Measurements from ENCODE around the gene RDH11.

- TF ChIP-seq, protein P1, sequence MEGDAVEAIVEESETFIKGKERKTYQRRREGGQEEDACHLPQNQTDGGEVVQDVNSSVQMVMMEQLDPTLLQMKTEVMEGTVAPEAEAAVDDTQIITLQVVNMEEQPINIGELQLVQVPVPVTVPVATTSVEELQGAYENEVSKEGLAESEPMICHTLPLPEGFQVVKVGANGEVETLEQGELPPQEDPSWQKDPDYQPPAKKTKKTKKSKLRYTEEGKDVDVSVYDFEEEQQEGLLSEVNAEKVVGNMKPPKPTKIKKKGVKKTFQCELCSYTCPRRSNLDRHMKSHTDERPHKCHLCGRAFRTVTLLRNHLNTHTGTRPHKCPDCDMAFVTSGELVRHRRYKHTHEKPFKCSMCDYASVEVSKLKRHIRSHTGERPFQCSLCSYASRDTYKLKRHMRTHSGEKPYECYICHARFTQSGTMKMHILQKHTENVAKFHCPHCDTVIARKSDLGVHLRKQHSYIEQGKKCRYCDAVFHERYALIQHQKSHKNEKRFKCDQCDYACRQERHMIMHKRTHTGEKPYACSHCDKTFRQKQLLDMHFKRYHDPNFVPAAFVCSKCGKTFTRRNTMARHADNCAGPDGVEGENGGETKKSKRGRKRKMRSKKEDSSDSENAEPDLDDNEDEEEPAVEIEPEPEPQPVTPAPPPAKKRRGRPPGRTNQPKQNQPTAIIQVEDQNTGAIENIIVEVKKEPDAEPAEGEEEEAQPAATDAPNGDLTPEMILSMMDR (optimal IDR thresholded peaks at IDR 0.05 in 1 of 3, IDR thresholded peaks at IDR 0.05 in 1 of 3, conservative IDR thresholded peaks at IDR 0.05 in 1 of 3; ENCODE audit: extremely low read depth in 1 of 3, insufficient read depth in 2 of 3, low read length in 3 of 3) = no peak
- no peak for TF ChIP-seq EZH2 (IDR thresholded peaks at IDR 0.05; ENCODE audit: low read length)
These were observed 64.6 kb downstream of the RDH11 start for GRCh38 chr14:67630938-67631337.
